NT2/D1 (cell line): ENCODE data around the gene CHMP6.
A peak's percentile ranks its signal among the peaks of the same experiment; 100 is the strongest.

Source experiments
- DNase-seq: peaks from one replicate; pipeline ENCODE4 v3.0.0-alpha.2; 2011; ENCODE audit warnings: low read depth, low spot score
- H3K27me3 ChIP-seq: 2 replicates; pipeline ENCODE4 v1.6.0; 2011; ENCODE audit warnings: mild to moderate bottlenecking; ENCODE audit not compliant: insufficient read length, insufficient read depth
- H3K36me3 ChIP-seq: 2 replicates; pipeline ENCODE4 v1.6.1; 2011; ENCODE audit warnings: mild to moderate bottlenecking, low read length, mixed read lengths; ENCODE audit not compliant: insufficient read depth, insufficient read length
- H3K4me1 ChIP-seq: 2 replicates; pipeline ENCODE4 v1.5.1; 2011; ENCODE audit not compliant: insufficient read depth, insufficient read length
- H3K4me3 ChIP-seq: 2 replicates; pipeline ENCODE4 v1.5.1; 2011; ENCODE audit warnings: low read depth; ENCODE audit not compliant: insufficient read length
- H3K9ac ChIP-seq: 2 replicates; pipeline ENCODE4 v1.6.0; 2011; ENCODE audit warnings: low read depth; ENCODE audit not compliant: insufficient read length
- H3K9me3 ChIP-seq: 2 replicates; pipeline ENCODE4 v1.5.1; 2011; ENCODE audit warnings: mild to moderate bottlenecking, low read length; ENCODE audit not compliant: insufficient read depth
- SUZ12 ChIP-seq: IDR thresholded peaks from 2 replicates; pipeline ENCODE4 v1.6.1; 2011; ENCODE audit not compliant: insufficient read length, insufficient read depth; ENCODE audit errors: extremely low read depth
- YY1 ChIP-seq: IDR thresholded peaks from 2 replicates; pipeline ENCODE4 v1.6.1; 2011; ENCODE audit not compliant: insufficient read length, insufficient read depth
- ZNF274 ChIP-seq: IDR thresholded peaks from 2 replicates; pipeline ENCODE4 v1.6.1; 2011; ENCODE audit warnings: mild to moderate bottlenecking, low read depth, low read length

The CHMP6 gene

DNA sequence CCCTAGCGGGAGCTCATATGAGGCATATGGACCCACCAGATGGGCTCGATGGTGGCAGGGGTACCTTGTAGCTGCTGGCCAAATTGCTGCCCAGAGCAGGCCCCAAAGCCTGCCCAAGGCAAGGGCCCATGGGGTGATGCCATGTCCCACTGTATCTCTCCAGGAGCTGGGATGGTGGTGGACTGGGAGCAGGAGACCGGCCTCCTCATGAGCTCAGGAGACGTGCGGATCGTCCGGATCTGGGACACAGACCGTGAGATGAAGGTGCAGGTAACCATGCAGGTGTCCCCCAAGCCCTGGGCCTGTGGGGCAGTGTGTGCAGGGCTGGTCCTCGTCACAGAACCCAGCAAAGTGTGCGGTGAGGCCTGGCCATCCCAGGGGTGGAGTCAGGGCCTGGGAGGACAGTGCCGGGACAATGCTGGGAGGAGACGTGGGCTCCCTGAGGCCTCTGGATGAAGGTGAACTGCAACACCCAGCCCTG is 34.1 kb upstream of the CHMP6 start:
- TF ChIP-seq SUZ12: no peak
- no peak for TF ChIP-seq YY1
- no peak for TF ChIP-seq ZNF274
- H3K4me3 ChIP-seq: no peak overlapping the region
- H3K9ac ChIP-seq: peak overlapping the region; percentile 28
- no peak for DNase-seq
- H3K9me3 ChIP-seq: peaks cover 6% of the 10 kb centered on the region; the same call in 1 of the 2 replicates
- no peaks in the 10 kb centered on the region for H3K27me3 ChIP-seq
- H3K36me3 ChIP-seq: peaks cover 25% of the 10 kb centered on the region
- peaks cover 17% of the 10 kb centered on the region for H3K4me1 ChIP-seq

DNA sequence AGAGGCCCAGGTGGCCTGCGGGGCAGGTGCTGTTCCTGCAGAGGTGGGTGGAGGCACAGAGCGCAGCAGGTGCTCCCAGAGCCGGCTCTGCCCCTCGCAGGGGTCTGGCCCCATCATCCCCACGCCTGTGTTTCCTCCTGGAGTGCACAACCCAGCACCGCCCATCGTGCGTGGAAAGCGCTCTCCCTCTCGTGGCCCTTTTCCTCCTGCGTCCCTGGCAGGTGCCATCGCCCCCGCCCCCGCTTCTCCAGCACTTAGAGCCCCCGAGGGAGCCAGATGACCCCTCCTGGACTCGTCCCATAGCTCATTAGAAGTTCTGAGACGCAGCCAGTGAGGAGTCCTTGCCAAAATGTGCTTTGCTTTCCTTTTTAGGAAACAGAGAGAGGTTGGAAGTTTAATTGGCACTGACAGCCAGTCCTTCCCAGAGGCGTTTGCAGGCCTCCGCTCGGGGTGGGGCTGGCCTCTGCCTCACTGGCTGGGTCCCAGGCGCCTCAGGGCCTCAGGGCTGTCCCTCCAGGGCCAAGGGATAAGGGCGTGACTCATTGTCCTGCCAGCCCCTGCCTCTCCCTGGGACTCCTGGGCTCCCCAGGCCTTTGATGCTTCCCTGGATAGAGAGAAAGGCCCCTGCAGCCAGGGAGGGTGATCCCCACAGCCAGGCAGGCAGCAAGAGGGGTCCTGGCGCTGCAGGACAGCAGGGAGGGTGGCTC is 32.2 kb upstream of the CHMP6 start:
- H3K36me3 ChIP-seq: peaks cover 20% of the 10 kb centered on the region
- peaks cover 6% of the 10 kb centered on the region; the same call in 1 of the 2 replicates for H3K9me3 ChIP-seq

DNA sequence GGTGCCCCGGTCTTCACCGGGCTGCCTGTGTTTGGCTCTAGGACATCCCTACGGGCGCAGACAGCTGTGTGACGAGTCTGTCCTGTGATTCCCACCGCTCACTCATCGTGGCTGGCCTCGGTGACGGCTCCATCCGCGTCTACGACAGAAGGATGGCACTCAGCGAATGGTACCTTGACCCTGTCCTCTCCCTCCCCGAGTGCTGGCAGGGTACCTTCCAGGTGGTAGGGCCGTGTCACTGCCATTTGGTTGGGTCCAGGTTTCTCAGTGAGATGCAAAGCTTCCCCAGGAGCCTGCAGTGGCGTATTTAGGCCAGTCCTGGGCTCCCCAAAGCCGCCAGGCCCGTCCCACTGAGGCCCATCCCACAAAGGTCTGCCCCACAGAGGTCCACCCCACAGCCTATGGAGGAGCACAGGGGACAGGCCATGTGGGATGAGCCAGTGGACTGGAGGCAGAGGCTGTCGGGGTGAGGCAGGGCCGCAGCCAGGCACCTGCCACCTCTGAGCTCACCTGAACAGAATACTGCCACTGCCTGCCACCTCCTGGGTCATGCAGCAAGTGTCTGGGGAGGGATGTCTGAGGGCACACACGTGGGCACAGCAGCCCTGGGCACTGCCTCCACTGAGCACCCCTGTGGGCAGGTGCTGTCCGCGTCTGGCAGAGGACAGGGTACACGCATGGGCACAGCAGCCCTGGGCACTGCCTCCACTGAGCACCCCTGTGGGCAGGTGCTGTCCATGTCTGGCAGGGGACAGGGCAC is 31.4 kb upstream of the CHMP6 start:
- TF ChIP-seq ZNF274: no peak
- TF ChIP-seq YY1: no peak
- TF ChIP-seq SUZ12: no peak
- H3K4me3 ChIP-seq: no peak overlapping the region
- no peak for DNase-seq
- peaks cover 27% of the 10 kb centered on the region for H3K4me1 ChIP-seq
- peak overlapping the region; percentile 51 for H3K9ac ChIP-seq
- peaks cover 24% of the 10 kb centered on the region for H3K36me3 ChIP-seq
- peaks cover 3% of the 10 kb centered on the region; the same call in 1 of the 2 replicates for H3K9me3 ChIP-seq
- no peaks in the 10 kb centered on the region for H3K27me3 ChIP-seq

More for the DNA sequence above, 32.2 kb upstream of the CHMP6 start:
- H3K4me1 ChIP-seq: peaks cover 21% of the 10 kb centered on the region
- no peak overlapping the region for H3K4me3 ChIP-seq
- H3K9ac ChIP-seq: no peak overlapping the region
- no peak for DNase-seq
- no peaks in the 10 kb centered on the region for H3K27me3 ChIP-seq
- no peak for TF ChIP-seq ZNF274
- TF ChIP-seq SUZ12: no peak
- no peak for TF ChIP-seq YY1

DNA sequence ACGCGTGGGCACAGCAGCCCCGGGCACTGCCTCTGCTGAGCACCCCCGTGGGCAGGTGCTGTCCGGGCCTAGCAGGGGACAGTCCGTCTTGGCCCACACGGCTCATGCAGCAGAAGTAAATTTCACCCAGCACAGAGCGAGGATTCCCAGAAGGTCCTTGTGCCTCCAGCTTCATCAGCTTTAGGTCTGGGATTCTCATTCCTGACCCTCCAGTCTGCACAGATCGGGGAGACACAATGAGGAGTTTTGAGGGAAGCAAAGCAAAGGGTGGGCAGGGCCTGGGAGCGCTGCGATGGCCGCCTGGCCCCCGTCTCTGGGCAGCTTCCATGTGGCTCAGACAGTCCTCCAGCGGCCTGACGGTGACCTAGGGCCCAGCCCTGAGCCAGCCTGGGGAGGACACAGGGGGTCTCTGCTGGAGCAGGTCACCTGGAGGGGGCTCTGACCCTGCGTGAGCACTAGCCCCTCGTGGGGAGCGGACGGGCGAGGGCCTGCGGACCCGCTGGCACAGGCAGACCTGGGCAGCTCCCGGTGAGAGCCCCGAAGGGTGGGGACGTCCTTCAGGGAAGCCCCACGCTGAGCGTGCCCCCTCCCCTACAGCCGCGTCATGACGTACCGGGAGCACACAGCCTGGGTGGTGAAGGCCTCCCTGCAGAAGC is 30.7 kb upstream of the CHMP6 start:
- H3K36me3 ChIP-seq: peaks cover 29% of the 10 kb centered on the region
- no peak overlapping the region for H3K4me3 ChIP-seq
- TF ChIP-seq SUZ12 (no peak), YY1 (no peak), ZNF274 (no peak)
- H3K27me3 ChIP-seq: no peaks in the 10 kb centered on the region
- DNase-seq: no peak
- H3K9me3 ChIP-seq: no peaks in the 10 kb centered on the region
- peaks cover 27% of the 10 kb centered on the region for H3K4me1 ChIP-seq
- peak overlapping the region; percentile 51 for H3K9ac ChIP-seq

DNA sequence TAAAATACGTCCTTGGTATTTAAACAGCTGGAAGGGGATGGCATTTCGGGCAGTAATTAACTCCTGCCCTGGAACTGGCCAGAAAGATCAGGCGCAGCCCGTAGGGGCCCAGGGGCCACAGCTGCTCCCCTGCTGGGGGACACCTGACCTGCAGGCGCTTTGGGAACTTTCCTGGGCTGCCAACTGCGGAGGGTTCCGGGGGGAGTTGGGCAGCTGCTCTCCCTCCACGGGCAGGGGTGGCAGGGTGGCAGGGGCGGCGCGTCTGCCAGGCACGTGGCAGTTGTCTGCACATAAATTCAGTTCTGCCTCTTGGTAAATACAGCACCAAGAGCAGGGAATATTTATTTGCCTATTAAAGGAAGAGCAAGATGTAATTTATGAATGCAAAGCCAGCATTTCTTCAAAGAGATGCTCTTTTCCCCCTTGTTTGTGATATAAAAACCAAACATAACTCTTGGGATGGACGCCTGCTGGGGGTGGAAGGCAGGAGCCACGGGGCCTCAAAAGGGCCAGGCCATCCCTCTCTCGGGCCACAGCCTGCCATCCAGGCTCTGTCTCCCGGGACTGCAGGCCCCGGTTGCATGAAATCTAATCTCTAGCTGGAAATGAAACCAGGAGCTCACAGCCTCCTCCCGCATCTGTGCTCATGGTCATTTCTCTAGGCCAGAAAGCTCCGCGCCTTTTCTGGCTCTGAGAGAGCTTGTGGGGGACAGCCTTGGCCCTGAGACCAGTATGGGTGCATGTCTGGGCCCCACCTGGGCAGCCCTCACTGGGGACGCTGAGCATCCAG is 29.9 kb upstream of the CHMP6 start:
- no peak for TF ChIP-seq ZNF274
- no peak for TF ChIP-seq YY1
- no peak for TF ChIP-seq SUZ12
- Histone ChIP-seq H3K9me3 (no peaks in the 10 kb centered on the region), H3K27me3 (no peaks in the 10 kb centered on the region), H3K4me3 (no peak overlapping the region), H3K36me3 (peaks cover 25% of the 10 kb centered on the region), H3K4me1 (peaks cover 27% of the 10 kb centered on the region), H3K9ac (no peak overlapping the region)
- DNase-seq: no peak

DNA sequence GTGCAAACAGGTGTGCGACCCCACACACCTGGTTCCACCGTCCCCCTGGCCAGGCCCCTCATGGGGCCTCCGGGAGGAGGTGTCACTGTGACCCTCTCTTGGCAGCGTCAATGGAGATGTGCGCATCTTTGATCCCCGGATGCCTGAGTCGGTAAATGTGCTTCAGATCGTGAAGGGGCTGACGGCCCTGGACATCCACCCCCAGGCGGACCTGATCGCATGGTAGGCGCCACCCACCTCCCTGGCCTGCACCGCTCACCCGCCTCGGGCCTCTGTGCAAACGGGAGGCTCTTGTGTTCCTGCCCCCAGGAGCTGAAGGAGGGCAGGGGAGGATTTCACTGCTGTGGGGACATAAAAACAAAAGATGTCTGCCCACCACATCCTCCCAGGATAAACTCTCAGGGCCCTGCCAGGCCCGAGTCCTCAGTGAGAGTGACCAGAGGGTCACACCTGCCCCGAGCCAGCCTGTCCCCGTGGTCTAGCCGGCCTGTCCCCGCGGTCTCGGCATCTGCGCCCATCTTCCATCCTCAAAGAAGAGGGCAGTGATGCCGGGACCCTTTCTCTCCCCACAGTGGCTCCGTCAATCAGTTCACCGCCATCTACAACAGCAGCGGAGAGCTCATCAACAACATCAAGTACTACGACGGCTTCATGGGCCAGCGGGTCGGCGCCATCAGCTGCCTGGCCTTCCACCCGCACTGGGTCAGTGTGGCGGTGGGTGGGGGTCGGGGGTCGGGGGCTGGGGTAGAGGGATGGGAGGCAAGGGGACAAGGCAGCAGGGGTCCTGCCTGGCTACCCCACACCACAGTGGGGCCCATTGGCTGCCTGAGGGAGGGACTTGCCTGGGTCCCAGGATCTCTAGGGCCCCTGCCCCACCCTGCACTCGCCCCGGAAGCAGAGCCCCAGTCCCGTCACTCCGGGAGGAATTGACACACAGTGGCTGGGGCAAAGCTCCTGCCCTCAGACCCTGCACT is 29.0 kb upstream of the CHMP6 start:
- Histone ChIP-seq H3K36me3 (peaks cover 21% of the 10 kb centered on the region), H3K9me3 (no peaks in the 10 kb centered on the region), H3K9ac (no peak overlapping the region), H3K4me1 (peaks cover 25% of the 10 kb centered on the region), H3K27me3 (no peaks in the 10 kb centered on the region), H3K4me3 (no peak overlapping the region)
- DNase-seq: no peak
- TF ChIP-seq SUZ12 (no peak), YY1 (no peak), ZNF274 (no peak)
